A549 (cell line): Measurements from ENCODE around the gene OR1N1. TPM values are rescaled to one million over a fixed set of nuclear protein-coding genes. Genes with fewer than 3 reads are reported as not detected.
"Not testable (repeated sequence)": the region's sequence is repeated elsewhere in the genome, so short reads cannot be mapped to it uniquely, and the experiment has no call there.

Experiments
- ATAC-seq, 2 experiments: fragments of 200-7000 bp in 1 of 2; fragments of >200 bp in 1 of 2; cut with Nextera tagmentation in 1 of 2; cut with Tn5 transposase in 1 of 2; 3 replicates each; pipeline versions ENCODE4 v1.8.0 to v1.9.1; 2018 to 2020; ENCODE audit warnings: mild to moderate bottlenecking in 1 of 2, moderate library complexity in 1 of 2
- CTCF ChIA-PET: fragments of 300-600 bp; sonication (Branson Sonifier 250); formaldehyde crosslinking; extraction: SDS; loops from one replicate; lab custom pipeline; 2021; ENCODE audit warnings: antibody characterized with exemption, inconsistent platforms; lab: Yijun Ruan, JAX
- POLR2A ChIA-PET: fragments of 350-600 bp; formaldehyde crosslinking; extraction: SDS; loops from one replicate; lab custom pipeline; 2021; ENCODE audit warnings: antibody characterized with exemption, inconsistent platforms; lab: Yijun Ruan, JAX
- DNase-seq, 2 experiments: peaks; one replicate each; pipeline versions ENCODE4 v3.0.0 to v3.0.0-alpha.2; 2011 to 2016; ENCODE audit warnings: low read depth in 1 of 2, low spot score in 1 of 2
- FAIRE-seq: peaks from 2 replicates; lab custom pipeline; 2011; peaks lifted over from hg19 to GRCh38; lab: Jason Lieb, UNC
- H3K27ac ChIP-seq, 2 experiments: fragments of >200 bp; sonication (Bioruptor Twin); formaldehyde crosslinking; 3 replicates each; pipeline ENCODE4 v1.5.1; 2016 to 2017
- H3K4me1 ChIP-seq: fragments of >200 bp; sonication (Bioruptor Twin); formaldehyde crosslinking; 3 replicates; pipeline ENCODE4 v1.6.1; 2016
- H3K4me2 ChIP-seq: fragments of >200 bp; sonication (Bioruptor Twin); formaldehyde crosslinking; 3 replicates; pipeline ENCODE4 v1.6.1; 2016
- H3K4me3 ChIP-seq: fragments of >200 bp; sonication (Bioruptor Twin); formaldehyde crosslinking; 3 replicates; pipeline ENCODE4 v1.5.1; 2016
- H3K9me3 ChIP-seq: fragments of >200 bp; sonication (Bioruptor Twin); formaldehyde crosslinking; 3 replicates; pipeline ENCODE4 v1.6.1; 2016
- CBX8 ChIP-seq: fragments of 200-600 bp; sonication (generic); IDR thresholded peaks from 2 replicates; pipeline ENCODE4 v1.6.1; 2016
- CTCF ChIP-seq: fragments of >200 bp; sonication (Bioruptor Twin); formaldehyde crosslinking; IDR thresholded peaks from 3 replicates; pipeline ENCODE4 v1.5.1; 2016
- ELK1 ChIP-seq: fragments of 150-350 bp; IDR thresholded peaks from 2 replicates; pipeline ENCODE4 v1.6.1; 2014; ENCODE audit warnings: low read depth, mild to moderate bottlenecking, low read length
- FOSL2 ChIP-seq, 2 experiments: fragments of 450-650 bp in 1 of 2; fragments of >200 bp in 1 of 2; sonication (Bioruptor Twin) in 1 of 2; formaldehyde crosslinking; IDR thresholded peaks; 2 replicates each; pipeline versions ENCODE4 v1.5.0 to v1.6.1; 2016 to 2020; ENCODE audit warnings: mild to moderate bottlenecking in 1 of 2, moderate library complexity in 1 of 2
- FOXS1 ChIP-seq: fragments of 250-450 bp; sonication (Bioruptor Pico); IDR thresholded peaks from 2 replicates; pipeline ENCODE4 v1.5.0; 2020; ENCODE audit warnings: mild to moderate bottlenecking, moderate library complexity
- HEYL ChIP-seq: fragments of 250-450 bp; sonication (Bioruptor Pico); IDR thresholded peaks from 2 replicates; pipeline ENCODE4 v1.8.0; 2021; ENCODE audit warnings: mild to moderate bottlenecking, moderate library complexity
- HOXA7 ChIP-seq: fragments of 250-450 bp; sonication (Bioruptor Pico); IDR thresholded peaks from 2 replicates; pipeline ENCODE4 v1.5.0; 2020; ENCODE audit warnings: mild to moderate bottlenecking, moderate library complexity
- JUN ChIP-seq, 2 experiments: fragments of >200 bp; sonication (Bioruptor Twin); formaldehyde crosslinking; IDR thresholded peaks; 2 replicates in 1 of 2; 3 replicates in 1 of 2; pipeline ENCODE4 v1.6.1; 2016 to 2017
- MAFK ChIP-seq: fragments of 450-650 bp; IDR thresholded peaks from 2 replicates; pipeline ENCODE4 v1.6.1; 2014; ENCODE audit not compliant: partially characterized antibody
- NPAS2 ChIP-seq: fragments of 250-450 bp; sonication (Bioruptor Pico); IDR thresholded peaks from 2 replicates; pipeline ENCODE4 v1.8.0; 2022; ENCODE audit warnings: mild to moderate bottlenecking, moderate library complexity, borderline replicate concordance
- NR3C1 ChIP-seq: fragments of >200 bp; sonication (Bioruptor Twin); formaldehyde crosslinking; IDR thresholded peaks from 3 replicates; pipeline ENCODE4 v1.6.1; 2017
- RAD21 ChIP-seq, 2 experiments: fragments of >200 bp in 1 of 2; sonication (Bioruptor Twin) in 1 of 2; formaldehyde crosslinking in 1 of 2; IDR thresholded peaks in 1 of 2; conservative IDR thresholded peaks in 1 of 2; 2 replicates in 1 of 2; 3 replicates in 1 of 2; pipeline ENCODE4 v1.6.1; 2012 to 2018; ENCODE audit warnings: inconsistent platforms in 1 of 2
- RCOR1 ChIP-seq: fragments of 150-350 bp; IDR thresholded peaks from 2 replicates; pipeline ENCODE4 v1.6.1; 2014; ENCODE audit warnings: antibody characterized with exemption, low read length, low read depth
- REST ChIP-seq: fragments of 200-600 bp; sonication (generic); IDR thresholded peaks from 2 replicates; pipeline ENCODE4 v1.6.1; 2016; ENCODE audit warnings: antibody characterized with exemption, mild to moderate bottlenecking, moderate library complexity
- RFX5 ChIP-seq: fragments of 450-650 bp; IDR thresholded peaks from 2 replicates; pipeline ENCODE4 v1.7.1; 2014; ENCODE audit warnings: antibody characterized with exemption, mild to moderate bottlenecking, moderate library complexity
- RNF2 ChIP-seq: fragments of 200-600 bp; sonication (generic); IDR thresholded peaks from 2 replicates; pipeline ENCODE4 v1.6.1; 2016; ENCODE audit warnings: low read depth, mild to moderate bottlenecking, antibody characterized with exemption, moderate library complexity, borderline replicate concordance
- ZNF302 ChIP-seq: fragments of 250-450 bp; sonication (Bioruptor Pico); IDR thresholded peaks from 2 replicates; pipeline ENCODE4 v1.9.0; 2021; ENCODE audit warnings: inconsistent platforms, mild to moderate bottlenecking, moderate library complexity
- ZSCAN20 ChIP-seq: fragments of 250-450 bp; sonication (Bioruptor Pico); IDR thresholded peaks from 2 replicates; pipeline ENCODE4 v1.8.0; 2022; ENCODE audit warnings: mild to moderate bottlenecking, moderate library complexity
- WGBS: methylation state at CpG from one replicate; pipeline ENCODE4 v1.1.6; 2017; ENCODE audit errors: missing lambda C conversion rate; 5-methylcytosine and 5-hydroxymethylcytosine counted together
- polyA plus RNA-seq, 4 experiments: library from polyadenylated mRNA; depleted of rRNA in 3 of 4; stranded (reverse); fragments of >200 nt; fragmentation: RNase III in 1 of 4; extraction: RNeasy Plus Mini Kit Qiagen cat#74134 plus additional on column Dnase treatment in 1 of 4; gene quantifications; 2 replicates in 3 of 4; 3 replicates in 1 of 4; pipeline ENCODE4 v1.2.3, GENCODE V29; 2011 to 2017

Gene OR1N1
- polyA plus RNA-seq, 2 of the 4 experiments (the other 2 are of a cell fraction) = not detected

- no peak overlapping the region for H3K4me3 ChIP-seq
- H3K4me2 ChIP-seq = no peak overlapping the region
- H3K9me3 ChIP-seq = no peaks in the 10 kb centered on the region
- peaks cover 6% of the 10 kb centered on the region; the same call in 1 of the 3 replicates for H3K4me1 ChIP-seq
- CTCF ChIA-PET = no interaction called here
- FAIRE-seq (no peak), ATAC-seq (no peak), DNase-seq (no peak)
- TF ChIP-seq CBX8 = no peak
- no peak for TF ChIP-seq REST
- no peak for TF ChIP-seq RNF2
- no peak for TF ChIP-seq NPAS2 (CRISPR knock-in tag)
- TF ChIP-seq FOXS1 (CRISPR knock-in tag) = no peak
- no peak for TF ChIP-seq ZNF302 (CRISPR knock-in tag)
- no peak for TF ChIP-seq RFX5
- TF ChIP-seq MAFK = no peak
- TF ChIP-seq NR3C1 = no peak
- no peak for TF ChIP-seq ZSCAN20 (CRISPR knock-in tag)
- no peak for TF ChIP-seq JUN (IDR thresholded peaks at IDR 0.05)
- no peak for TF ChIP-seq FOSL2 (IDR thresholded peaks at IDR 0.05)
- TF ChIP-seq FOSL2 (CRISPR knock-in tag; IDR thresholded peaks at IDR 0.05) = no peak
- no peak for TF ChIP-seq RAD21 (conservative IDR thresholded peaks at IDR 0.05 in 1 of 2, IDR thresholded peaks at IDR 0.05 in 1 of 2)
- no peak for TF ChIP-seq ELK1
- TF ChIP-seq CTCF = no peak
- TF ChIP-seq HEYL (CRISPR knock-in tag) = no peak
- no peak for TF ChIP-seq RCOR1
- TF ChIP-seq HOXA7 (CRISPR knock-in tag) = no peak
- H3K27ac ChIP-seq = no peak overlapping the region
- POLR2A ChIA-PET = no interaction called here
- 85% methylated on average over 1 of the region's 1 CpG for WGBS
Measured at GRCh38 chr9:122536134-122536533, 9.0 kb upstream of the OR1N1 start.

- ATAC-seq, H3K4me1 ChIP-seq, H3K4me2 ChIP-seq, H3K9me3 ChIP-seq, H3K4me3 ChIP-seq, POLR2A ChIA-PET, FAIRE-seq, DNase-seq, H3K27ac ChIP-seq: not testable (repeated sequence)
- 54% methylated on average over 4 of the region's 4 CpGs for whole genome bisulfite sequencing
- CTCF ChIA-PET = interaction anchor here (1.5 to 1.6 kb wide), 2 partner anchors 10 kb away, joined by 3 to 4 read pairs; no protein-coding TSS in a partner anchor
Measured at GRCh38 chr9:122531157-122531556, 4.1 kb upstream of the OR1N1 start.
